ENCODE data around the gene CBLN4.

DNA sequence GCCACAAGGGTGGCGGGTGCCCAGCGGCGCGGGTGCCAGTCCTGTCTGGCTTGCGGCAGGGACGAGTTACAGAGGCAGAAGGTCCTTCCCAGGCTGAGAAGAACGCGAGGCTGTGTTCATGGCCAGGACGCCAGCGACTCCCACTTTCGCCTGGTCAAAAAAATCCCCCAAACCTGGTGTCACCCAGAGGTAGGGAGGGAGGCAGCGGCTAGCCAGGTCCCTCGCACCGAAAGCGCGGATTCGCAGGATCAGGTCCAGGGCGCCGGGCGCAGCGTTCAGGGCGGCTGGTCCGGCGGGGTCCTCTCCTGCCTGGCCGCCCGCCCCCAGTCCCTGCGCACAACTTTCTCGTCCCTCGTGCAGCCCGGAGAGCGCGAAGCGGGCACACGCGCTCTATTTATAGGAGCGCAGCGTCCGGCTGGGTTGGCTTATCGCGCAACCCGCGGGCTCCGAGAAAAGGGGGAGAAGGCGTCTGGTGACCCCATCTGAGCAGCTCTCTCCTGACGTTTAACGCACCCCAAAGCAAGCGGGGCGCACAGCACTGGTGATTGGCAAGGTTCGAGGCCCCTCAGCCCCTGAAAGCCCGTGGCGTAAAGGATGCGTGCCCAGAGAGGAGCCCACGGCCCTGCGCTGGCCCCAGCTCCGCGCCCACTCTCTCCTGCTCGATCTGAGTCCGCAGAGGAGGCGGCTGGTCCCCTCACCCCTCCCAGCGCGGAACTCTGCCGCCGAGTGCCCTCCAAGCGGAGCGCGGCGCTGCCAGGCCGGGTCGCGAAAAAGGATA is 519 bp downstream of the CBLN4 start:
- TF ChIP-seq, protein P1, sequence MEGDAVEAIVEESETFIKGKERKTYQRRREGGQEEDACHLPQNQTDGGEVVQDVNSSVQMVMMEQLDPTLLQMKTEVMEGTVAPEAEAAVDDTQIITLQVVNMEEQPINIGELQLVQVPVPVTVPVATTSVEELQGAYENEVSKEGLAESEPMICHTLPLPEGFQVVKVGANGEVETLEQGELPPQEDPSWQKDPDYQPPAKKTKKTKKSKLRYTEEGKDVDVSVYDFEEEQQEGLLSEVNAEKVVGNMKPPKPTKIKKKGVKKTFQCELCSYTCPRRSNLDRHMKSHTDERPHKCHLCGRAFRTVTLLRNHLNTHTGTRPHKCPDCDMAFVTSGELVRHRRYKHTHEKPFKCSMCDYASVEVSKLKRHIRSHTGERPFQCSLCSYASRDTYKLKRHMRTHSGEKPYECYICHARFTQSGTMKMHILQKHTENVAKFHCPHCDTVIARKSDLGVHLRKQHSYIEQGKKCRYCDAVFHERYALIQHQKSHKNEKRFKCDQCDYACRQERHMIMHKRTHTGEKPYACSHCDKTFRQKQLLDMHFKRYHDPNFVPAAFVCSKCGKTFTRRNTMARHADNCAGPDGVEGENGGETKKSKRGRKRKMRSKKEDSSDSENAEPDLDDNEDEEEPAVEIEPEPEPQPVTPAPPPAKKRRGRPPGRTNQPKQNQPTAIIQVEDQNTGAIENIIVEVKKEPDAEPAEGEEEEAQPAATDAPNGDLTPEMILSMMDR (conservative IDR thresholded peaks at IDR 0.05; ENCODE audit: low read depth, low read length): no peak
- TF ChIP-seq EZH2 (IDR thresholded peaks at IDR 0.05; ENCODE audit: borderline replicate concordance, low read depth, low read length, poor library complexity, severe bottlenecking): no peak

All from A673 (cell line).